Renal pelvis (tissue), 12 donors: ENCODE results near the gene ADRA2A. TPM values are rescaled to one million over a fixed set of nuclear protein-coding genes. Genes with fewer than 3 reads are reported as not detected.

Experiments
- DNase-seq: peaks from one replicate; pipeline ENCODE4 v3.0.0-alpha.2; 2013
- long read RNA-seq, 16 experiments: transcript quantifications; one replicate each; lab custom pipeline, GENCODE V29; 2026
- polyA plus RNA-seq, 3 donors: library from polyadenylated mRNA; unstranded; fragments of 120-200 nt; gene quantifications; one replicate each; pipeline ENCODE4 v1.2.1, GENCODE V29; 2013; ENCODE audit not compliant: insufficient read length in 3 of 3

ADRA2A gene
- polyA plus RNA-seq = 1 to 10 TPM; 2.7 TPM
- long read RNA-seq, donor 1, partial matches to known transcripts = 0 of 4 reads
- long read RNA-seq, donor 1, other reads (novel, unspliced or antisense) = 0 of 4 reads
- long read RNA-seq, donor 2, partial matches to known transcripts = 0 of 2 reads
- long read RNA-seq, donor 2, other reads (novel, unspliced or antisense) = 0 of 2 reads
- long read RNA-seq, donor 3, partial matches to known transcripts = 0 of 4 reads
- long read RNA-seq, donor 3, other reads (novel, unspliced or antisense) = 0 of 4 reads
- long read RNA-seq, donor 4, partial matches to known transcripts = 0 of 2 reads
- long read RNA-seq, donor 4, other reads (novel, unspliced or antisense) = 0 of 2 reads
- long read RNA-seq, donor 5, partial matches to known transcripts = 0 of 2 reads
- long read RNA-seq, donor 5, other reads (novel, unspliced or antisense) = 0 of 2 reads
- long read RNA-seq, donor 6, partial matches to known transcripts = 0 of 1 reads
- long read RNA-seq, donor 6, other reads (novel, unspliced or antisense) = 0 of 1 reads
- long read RNA-seq, donor 7, transcript ADRA2A-201 (1 exons, 3,745 nt) = major isoform, 10 of 10 reads
- long read RNA-seq, donor 7, partial matches to known transcripts = 0 of 10 reads
- long read RNA-seq, donor 7, other reads (novel, unspliced or antisense) = 0 of 10 reads
- long read RNA-seq, donor 8 = 0 reads
- long read RNA-seq, donor 9 = 0 reads
- long read RNA-seq, donor 10, partial matches to known transcripts = 0 of 3 reads
- long read RNA-seq, donor 10, other reads (novel, unspliced or antisense) = 0 of 3 reads
- long read RNA-seq, donor 11, partial matches to known transcripts = 0 of 3 reads
- long read RNA-seq, donor 11, other reads (novel, unspliced or antisense) = 0 of 3 reads
- long read RNA-seq, donor 12, transcript ADRA2A-201 (1 exons, 3,745 nt) = major isoform, 7 of 7 reads
- long read RNA-seq, donor 12, partial matches to known transcripts = 0 of 7 reads
- long read RNA-seq, donor 12, other reads (novel, unspliced or antisense) = 0 of 7 reads
- long read RNA-seq, donor 13, transcript ADRA2A-201 (1 exons, 3,745 nt) = major isoform, 5 of 5 reads
- long read RNA-seq, donor 13, partial matches to known transcripts = 0 of 5 reads
- long read RNA-seq, donor 13, other reads (novel, unspliced or antisense) = 0 of 5 reads
- long read RNA-seq, donor 14 = 0 reads
- long read RNA-seq, donor 15, transcript ADRA2A-201 (1 exons, 3,745 nt) = major isoform, 19 of 19 reads
- long read RNA-seq, donor 15, partial matches to known transcripts = 0 of 19 reads
- long read RNA-seq, donor 15, other reads (novel, unspliced or antisense) = 0 of 19 reads
- long read RNA-seq, donor 16, partial matches to known transcripts = 0 of 3 reads
- long read RNA-seq, donor 16, other reads (novel, unspliced or antisense) = 0 of 3 reads

- peak; percentile 76 for DNase-seq
These were observed at the start of gene ADRA2A for GRCh38 chr10:111076682-111077478. Gene ADRA2A (plus strand): TSS chr10:111077029. CDS start chr10:111077997, 968 bp downstream.

GRCh38 chr10:111030042-111030750, 46.6 kb upstream of the ADRA2A start:
- DNase-seq = no peak

DNA sequence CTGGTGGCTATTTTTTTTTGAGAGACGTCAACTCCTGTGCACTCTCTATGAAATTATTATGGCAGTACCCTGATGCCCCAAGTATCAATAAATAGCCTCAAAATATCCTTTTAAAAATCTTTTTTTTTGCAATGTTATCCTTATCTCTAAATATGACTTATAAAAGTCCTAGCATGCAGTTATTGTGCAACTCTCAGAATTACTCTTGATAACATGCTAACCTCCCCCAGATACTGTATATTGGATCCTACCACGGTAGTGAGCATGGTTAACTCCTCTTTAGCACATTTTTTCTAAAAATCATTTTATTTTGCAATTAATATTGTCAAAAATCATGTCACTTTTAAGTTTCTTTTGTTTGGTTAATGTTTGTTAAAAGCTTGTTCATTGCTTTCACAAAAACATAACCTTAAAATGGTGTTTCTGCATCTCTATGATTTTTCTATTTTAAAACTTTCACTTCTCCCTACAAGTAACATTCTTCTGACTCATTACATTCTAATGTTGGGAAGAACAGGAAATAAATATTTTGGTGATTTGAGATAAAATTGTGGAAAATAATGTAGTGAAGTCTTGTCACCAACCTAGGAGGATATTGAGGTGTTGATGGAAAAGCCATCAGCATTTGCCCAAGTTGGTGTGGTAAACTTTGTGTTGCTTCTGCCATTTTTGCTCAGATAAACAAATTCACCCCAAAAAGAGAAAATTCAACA, 42.1 kb upstream of the ADRA2A start:
- DNase-seq = no peak

DNA sequence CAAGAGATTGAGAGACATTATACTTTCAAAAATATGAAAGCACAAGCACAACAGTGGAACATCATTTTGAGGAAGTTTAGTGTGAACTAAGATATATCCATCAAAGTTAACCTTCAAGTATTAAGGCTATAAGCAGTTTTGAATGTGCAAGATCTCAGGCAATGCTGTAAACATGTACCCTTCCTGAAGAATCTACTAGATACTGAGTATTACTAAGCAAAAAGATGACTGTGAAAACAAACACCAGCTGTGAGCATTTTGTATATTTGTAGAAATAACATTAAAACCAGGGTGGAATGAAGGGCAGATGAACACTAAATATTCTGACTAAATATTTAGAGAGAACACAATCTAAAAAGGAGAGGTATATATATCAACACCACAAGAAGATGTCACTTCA, 41.3 kb upstream of the ADRA2A start:
- DNase-seq = no peak

- DNase-seq = no peak
These were observed 39.0 kb upstream of the ADRA2A start for GRCh38 chr10:111037858-111038257.

- DNase-seq = no peak
These were observed 37.3 kb upstream of the ADRA2A start for GRCh38 chr10:111039522-111039921.

DNA sequence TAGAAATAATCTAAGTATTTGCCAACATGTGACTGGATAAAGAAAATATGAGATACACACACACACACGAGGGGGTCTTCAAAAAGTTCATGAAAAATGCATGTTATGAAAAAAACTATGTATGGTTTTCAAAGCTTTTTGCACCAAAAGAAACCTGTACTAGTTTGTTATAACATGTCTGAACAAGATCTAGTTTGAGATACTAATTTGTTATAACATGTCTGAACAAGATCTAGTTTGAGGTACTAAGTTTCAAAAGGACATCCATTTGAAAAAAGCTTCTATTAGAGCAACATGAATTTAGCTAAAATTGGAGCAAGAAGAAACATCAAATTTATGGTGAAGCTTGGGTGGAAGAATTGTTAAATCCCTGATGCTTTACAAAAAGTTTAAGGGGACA, 19.8 kb upstream of the ADRA2A start:
- DNase-seq = no peak

GRCh38 chr10:111063471-111063870, 13.4 kb upstream of the ADRA2A start:
- no peak for DNase-seq

DNA sequence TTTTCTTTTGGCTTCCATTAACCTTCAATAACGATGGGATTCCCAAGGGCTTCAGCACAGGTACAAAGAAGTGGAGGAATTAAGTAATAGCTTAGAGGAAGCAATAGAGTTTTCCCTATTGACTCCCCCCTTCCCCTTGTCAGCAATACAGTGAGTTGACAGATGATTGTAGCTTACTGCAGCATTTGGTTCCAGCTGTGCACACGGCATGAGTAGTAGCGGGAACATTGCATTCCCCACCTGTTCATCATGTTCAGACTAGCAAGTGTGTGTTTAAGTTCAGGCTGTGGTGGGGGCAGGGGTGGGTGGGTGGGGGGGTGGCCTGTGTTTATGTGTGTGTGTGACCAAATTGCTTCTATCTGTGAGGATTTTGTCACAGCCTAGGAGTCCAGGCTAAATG, 4.6 kb upstream of the ADRA2A start:
- DNase-seq = no peak

DNA sequence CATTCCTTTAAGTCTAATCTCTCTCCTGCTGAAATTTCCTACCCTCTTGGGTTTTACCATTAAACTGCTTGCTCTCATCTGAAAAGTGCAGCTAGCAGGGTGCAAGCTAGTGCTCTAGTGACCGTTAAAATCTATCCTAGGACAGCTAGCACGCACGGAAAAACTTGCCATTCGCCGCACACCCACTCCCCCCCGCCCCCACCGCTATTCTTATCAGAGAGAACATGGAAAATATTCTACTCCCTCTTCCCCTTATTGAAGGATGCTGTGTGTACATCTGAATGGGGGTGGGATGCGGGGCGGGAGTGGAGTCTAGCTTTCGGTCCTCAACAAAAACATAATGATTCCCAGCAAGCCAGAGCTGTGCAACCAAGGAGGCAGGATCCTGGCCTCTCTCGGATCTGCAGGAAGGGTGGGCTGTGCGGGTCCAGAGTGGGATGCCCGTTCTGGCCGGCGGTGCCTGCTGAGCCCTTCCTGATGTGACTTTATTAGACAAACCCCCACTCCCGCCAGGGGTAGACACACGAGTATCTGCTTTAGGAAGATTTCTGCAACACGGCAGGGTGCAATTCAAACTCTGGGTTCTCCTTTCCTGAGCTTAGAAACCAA, 1.1 kb upstream of the ADRA2A start:
- DNase-seq = no peak

- peak; percentile 68 for DNase-seq
These were observed 593 bp upstream of the ADRA2A start for GRCh38 chr10:111076191-111076681.

DNA sequence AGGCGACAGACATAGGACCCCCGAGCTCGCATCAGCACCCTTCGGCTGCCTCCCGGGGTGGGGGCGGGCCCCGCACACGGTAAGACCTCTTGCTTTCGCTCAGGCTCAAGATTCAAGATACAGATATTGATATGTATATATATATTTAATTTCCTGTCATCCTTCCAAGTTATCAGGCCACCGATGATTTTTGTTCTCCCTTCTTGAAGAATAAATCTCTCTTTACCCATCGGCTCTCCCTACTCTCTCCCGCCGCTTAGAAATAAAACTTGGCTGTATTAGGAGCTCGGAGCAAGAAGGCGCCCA, 603 bp downstream of the ADRA2A start:
- DNase-seq = no peak

DNA sequence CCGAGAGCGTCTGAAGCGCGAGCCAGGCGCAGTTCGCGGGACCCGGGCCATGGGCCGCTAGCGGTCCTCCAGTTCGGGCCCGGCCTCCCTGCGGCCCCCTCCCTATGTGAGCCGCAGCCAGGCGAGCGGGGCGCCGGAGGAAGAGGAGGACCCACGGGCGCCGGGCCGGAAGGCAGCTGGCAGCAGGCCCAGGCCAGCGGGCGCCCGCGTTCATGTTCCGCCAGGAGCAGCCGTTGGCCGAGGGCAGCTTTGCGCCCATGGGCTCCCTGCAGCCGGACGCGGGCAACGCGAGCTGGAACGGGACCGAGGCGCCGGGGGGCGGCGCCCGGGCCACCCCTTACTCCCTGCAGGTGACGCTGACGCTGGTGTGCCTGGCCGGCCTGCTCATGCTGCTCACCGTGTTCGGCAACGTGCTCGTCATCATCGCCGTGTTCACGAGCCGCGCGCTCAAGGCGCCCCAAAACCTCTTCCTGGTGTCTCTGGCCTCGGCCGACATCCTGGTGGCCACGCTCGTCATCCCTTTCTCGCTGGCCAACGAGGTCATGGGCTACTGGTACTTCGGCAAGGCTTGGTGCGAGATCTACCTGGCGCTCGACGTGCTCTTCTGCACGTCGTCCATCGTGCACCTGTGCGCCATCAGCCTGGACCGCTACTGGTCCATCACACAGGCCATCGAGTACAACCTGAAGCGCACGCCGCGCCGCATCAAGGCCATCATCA, 1.1 kb downstream of the ADRA2A start:
- DNase-seq = no peak

DNA sequence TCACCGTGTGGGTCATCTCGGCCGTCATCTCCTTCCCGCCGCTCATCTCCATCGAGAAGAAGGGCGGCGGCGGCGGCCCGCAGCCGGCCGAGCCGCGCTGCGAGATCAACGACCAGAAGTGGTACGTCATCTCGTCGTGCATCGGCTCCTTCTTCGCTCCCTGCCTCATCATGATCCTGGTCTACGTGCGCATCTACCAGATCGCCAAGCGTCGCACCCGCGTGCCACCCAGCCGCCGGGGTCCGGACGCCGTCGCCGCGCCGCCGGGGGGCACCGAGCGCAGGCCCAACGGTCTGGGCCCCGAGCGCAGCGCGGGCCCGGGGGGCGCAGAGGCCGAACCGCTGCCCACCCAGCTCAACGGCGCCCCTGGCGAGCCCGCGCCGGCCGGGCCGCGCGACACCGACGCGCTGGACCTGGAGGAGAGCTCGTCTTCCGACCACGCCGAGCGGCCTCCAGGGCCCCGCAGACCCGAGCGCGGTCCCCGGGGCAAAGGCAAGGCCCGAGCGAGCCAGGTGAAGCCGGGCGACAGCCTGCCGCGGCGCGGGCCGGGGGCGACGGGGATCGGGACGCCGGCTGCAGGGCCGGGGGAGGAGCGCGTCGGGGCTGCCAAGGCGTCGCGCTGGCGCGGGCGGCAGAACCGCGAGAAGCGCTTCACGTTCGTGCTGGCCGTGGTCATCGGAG, 1.8 kb downstream of the ADRA2A start:
- DNase-seq = no peak

- DNase-seq = no peak
These were observed 2.5 kb downstream of the ADRA2A start for GRCh38 chr10:111079241-111079760.

- DNase-seq = no peak
These were observed 3.0 kb downstream of the ADRA2A start for GRCh38 chr10:111079781-111080180.

GRCh38 chr10:111080224-111080623, 3.4 kb downstream of the ADRA2A start:
- DNase-seq = no peak

- no peak for DNase-seq
These were observed 4.8 kb downstream of the ADRA2A start for GRCh38 chr10:111081595-111081994.
